ENCODE results near the gene UBAP1L. TPM values are rescaled to one million over a fixed set of nuclear protein-coding genes. Genes with fewer than 3 reads are reported as not detected.
"Not testable (repeated sequence)": the region's sequence is repeated elsewhere in the genome, so short reads cannot be mapped to it uniquely, and the experiment has no call there.

UBAP1L gene
- total RNA-seq, 2 donors from 2014 or later, result 3.7 to 11.0 TPM

DNA sequence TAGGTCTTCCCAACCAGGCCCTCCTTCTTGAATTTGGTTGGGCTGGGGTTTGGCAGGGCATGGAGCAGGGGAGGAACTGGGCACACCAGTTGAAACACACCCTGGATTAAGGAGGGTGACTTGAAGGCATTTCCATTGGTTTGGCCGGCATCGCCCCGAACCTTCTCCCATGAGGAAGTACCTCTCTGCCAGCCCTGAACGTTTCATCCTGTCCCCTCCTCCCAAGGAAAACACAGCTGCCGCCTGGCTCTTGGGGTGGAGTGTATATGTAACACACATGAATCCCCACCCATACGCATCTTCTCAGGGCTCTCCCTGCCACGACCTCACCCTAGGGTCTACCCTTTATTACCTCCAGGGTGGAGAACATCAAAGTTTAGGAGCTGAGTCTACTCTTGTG lies 14.6 kb downstream of the UBAP1L start:
- Histone ChIP-seq H3K27me3 (replicated peaks; ENCODE audit: insufficient read depth) (no peaks in the 10 kb centered on the region), H3K4me1 (ENCODE audit: control insufficient read depth in 1 of 2, low read depth in 2 of 2) (peaks cover 3 to 30% of the 10 kb centered on the region in 2 donors), H3K4me3 (no peak overlapping the region), H3K27ac (no peak overlapping the region), H3K36me3 (peaks cover 26% of the 10 kb centered on the region), H3K9me3 (no peaks in the 10 kb centered on the region)
- no peak for DNase-seq (ENCODE audit: low spot score)
- ATAC-seq (ENCODE audit: insufficient number of reproducible peaks, low FRiP score, low read depth), result no peak
- TF ChIP-seq, protein P1, sequence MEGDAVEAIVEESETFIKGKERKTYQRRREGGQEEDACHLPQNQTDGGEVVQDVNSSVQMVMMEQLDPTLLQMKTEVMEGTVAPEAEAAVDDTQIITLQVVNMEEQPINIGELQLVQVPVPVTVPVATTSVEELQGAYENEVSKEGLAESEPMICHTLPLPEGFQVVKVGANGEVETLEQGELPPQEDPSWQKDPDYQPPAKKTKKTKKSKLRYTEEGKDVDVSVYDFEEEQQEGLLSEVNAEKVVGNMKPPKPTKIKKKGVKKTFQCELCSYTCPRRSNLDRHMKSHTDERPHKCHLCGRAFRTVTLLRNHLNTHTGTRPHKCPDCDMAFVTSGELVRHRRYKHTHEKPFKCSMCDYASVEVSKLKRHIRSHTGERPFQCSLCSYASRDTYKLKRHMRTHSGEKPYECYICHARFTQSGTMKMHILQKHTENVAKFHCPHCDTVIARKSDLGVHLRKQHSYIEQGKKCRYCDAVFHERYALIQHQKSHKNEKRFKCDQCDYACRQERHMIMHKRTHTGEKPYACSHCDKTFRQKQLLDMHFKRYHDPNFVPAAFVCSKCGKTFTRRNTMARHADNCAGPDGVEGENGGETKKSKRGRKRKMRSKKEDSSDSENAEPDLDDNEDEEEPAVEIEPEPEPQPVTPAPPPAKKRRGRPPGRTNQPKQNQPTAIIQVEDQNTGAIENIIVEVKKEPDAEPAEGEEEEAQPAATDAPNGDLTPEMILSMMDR (IDR thresholded peaks at IDR 0.05), result no peak

DNA sequence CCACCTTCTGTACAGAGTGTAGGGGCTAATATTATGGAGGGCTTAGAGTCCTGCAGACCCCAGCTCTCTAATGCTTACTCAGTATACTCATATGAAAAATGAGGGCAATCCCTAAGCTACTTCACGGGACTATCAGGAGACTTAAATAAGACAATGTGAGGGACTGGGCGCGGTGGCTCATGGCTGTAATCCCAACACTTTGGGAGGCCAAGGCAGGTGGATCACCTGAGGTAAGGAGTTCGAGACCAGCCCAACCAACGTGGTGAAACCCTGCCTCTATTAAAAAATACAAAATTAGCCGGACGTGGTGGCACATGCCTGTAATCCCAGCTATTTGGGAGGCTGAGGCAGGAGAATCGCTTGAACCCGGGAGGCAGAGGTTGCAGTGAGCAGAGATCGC lies 15.2 kb downstream of the UBAP1L start:
- peaks cover 26% of the 10 kb centered on the region for H3K36me3 ChIP-seq
- peaks cover 7 to 37% of the 10 kb centered on the region in 2 donors for H3K4me1 ChIP-seq (ENCODE audit: control insufficient read depth in 1 of 2, low read depth in 2 of 2)

DNA sequence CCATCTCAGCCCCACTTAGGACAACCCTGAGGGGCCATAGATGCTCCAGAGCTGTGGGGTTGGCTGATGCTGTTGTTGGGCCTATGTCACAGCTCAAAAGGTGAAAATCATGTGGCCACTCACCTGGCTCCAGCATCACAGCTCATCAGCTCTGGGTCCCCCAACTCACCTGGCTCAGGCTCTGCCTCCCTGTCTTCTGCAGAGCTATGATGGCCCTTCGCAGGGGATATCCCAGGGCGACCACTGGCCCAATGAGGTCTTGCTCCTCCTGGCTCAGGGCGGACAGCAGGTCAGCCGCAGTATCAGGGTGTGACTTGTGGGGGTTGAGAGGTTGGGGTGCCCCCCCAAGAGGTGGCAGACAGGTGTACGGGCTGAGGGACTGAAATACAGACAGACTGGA lies 15.7 kb downstream of the UBAP1L start:
- Histone ChIP-seq H3K27ac (no peak overlapping the region), H3K4me1 (ENCODE audit: control insufficient read depth in 1 of 2, low read depth in 2 of 2) (peaks cover 11 to 41% of the 10 kb centered on the region in 2 donors), H3K4me3 (no peak overlapping the region), H3K36me3 (peaks cover 26% of the 10 kb centered on the region), H3K9me3 (no peaks in the 10 kb centered on the region), H3K27me3 (replicated peaks; ENCODE audit: insufficient read depth) (no peaks in the 10 kb centered on the region)
- ATAC-seq (ENCODE audit: insufficient number of reproducible peaks, low FRiP score, low read depth), result no peak
- no peak for DNase-seq (ENCODE audit: low spot score)
- TF ChIP-seq, protein P1 (IDR thresholded peaks at IDR 0.05), result no peak

More for the DNA sequence above, 15.2 kb downstream of the UBAP1L start:
- not testable (repeated sequence) for H3K4me3 ChIP-seq; ATAC-seq (ENCODE audit: insufficient number of reproducible peaks, low FRiP score, low read depth); H3K27me3 ChIP-seq (replicated peaks; ENCODE audit: insufficient read depth); DNase-seq (ENCODE audit: low spot score); H3K9me3 ChIP-seq; H3K27ac ChIP-seq

DNA sequence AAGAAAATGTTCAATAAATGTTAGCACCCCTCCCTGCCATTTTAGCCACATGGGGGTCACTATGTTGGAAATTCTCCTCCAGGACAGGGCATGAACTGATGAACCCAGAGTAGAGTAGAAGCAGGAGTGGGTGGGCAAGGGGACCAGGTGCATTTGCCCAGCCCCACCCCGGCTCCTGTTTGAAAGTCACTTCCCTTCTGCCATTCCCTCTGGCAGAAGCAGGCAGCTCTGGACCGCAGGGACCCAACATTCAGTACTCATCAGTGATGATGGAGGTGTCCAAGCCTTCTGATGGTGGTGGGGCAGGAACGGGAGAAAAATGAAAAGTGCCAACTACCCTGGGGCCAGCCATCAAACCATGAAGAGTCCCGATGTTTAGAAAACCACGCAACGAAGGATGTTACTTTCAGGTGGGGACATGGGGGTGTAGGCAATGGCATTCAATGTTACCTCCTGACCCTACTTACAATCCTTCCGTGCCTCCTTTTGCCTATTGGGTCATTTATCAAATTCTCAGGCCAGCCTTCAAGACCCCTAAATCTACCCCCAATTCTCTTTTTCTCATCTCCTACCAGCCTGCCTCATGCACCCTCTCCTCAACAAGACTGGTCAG lies 17.2 kb downstream of the UBAP1L start:
- H3K36me3 ChIP-seq, result peaks cover 26% of the 10 kb centered on the region

DNA sequence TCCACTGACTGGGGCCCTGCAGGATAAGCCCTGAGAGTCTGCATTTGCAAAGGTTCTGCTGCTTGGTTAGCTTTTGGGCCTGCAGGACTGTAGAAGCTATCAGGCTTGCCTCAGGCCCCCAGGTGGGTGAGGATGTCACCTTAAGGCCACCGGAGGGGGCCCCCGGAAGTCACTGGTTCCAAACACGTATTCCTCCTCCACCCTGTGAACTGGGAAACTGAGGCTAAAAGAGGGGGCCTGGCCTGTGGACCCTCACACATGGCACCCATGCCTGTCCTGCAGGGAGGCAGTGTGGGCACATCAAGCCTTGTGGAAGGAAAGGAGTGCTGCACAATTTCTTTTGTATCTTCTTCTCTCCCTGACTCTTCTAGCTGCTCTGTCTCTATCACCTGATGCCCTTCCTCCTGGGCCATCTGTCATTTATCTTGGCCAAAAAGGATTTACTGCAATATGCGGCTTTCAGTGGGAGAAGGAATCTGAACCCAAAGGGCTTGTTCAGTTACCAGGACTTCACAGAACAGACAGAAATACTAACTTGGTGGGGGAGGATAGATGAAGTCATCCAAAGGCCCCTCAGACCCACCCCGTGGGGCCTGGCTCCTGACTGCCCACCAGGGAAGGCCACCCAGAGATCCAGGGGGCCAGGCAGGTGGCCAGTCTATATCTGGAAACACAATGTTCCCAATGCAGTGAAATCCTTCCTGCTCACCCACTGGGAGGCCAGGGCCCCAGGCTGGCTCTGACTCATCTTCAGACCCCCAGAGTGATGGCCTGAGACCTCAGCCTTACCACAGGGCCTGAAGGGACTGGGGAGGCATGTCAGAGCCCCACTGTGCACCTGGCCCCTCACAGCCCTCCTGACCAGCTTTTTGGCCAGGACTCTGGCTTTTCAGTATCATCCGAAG lies 18.3 kb downstream of the UBAP1L start:
- TF ChIP-seq, protein P1 (IDR thresholded peaks at IDR 0.05), result no peak
- H3K27ac ChIP-seq, result peak overlapping the region in 1 of 2 donors; percentile 96
- ATAC-seq (ENCODE audit: insufficient number of reproducible peaks, low FRiP score, low read depth) (no peak), DNase-seq (ENCODE audit: low spot score) (no peak)
- H3K36me3 ChIP-seq, result peaks cover 26% of the 10 kb centered on the region
- peaks cover 14 to 65% of the 10 kb centered on the region in 2 donors for H3K4me1 ChIP-seq (ENCODE audit: control insufficient read depth in 1 of 2, low read depth in 2 of 2)
- H3K9me3 ChIP-seq, result no peaks in the 10 kb centered on the region
- no peak overlapping the region for H3K4me3 ChIP-seq
- H3K27me3 ChIP-seq (replicated peaks; ENCODE audit: insufficient read depth), result no peaks in the 10 kb centered on the region

More for the DNA sequence above, 17.2 kb downstream of the UBAP1L start:
- ATAC-seq (ENCODE audit: insufficient number of reproducible peaks, low FRiP score, low read depth) (no peak), DNase-seq (ENCODE audit: low spot score) (no peak)
- Histone ChIP-seq H3K4me1 (ENCODE audit: control insufficient read depth in 1 of 2, low read depth in 2 of 2) (peaks cover 12 to 57% of the 10 kb centered on the region in 2 donors), H3K9me3 (no peaks in the 10 kb centered on the region), H3K4me3 (no peak overlapping the region), H3K27me3 (replicated peaks; ENCODE audit: insufficient read depth) (no peaks in the 10 kb centered on the region), H3K27ac (no peak overlapping the region)
- TF ChIP-seq, protein P1 (IDR thresholded peaks at IDR 0.05), result no peak
